Measurements from ENCODE around the gene GMDS.
"Not testable (repeated sequence)": the region's sequence is repeated elsewhere in the genome, so short reads cannot be mapped to it uniquely, and the experiment has no call there.

GMDS gene

GRCh38 chr6:1698527-1698926 is 546.9 kb downstream of the GMDS start:
- no peak for DNase-seq

GRCh38 chr6:1697688-1698351 is 547.6 kb downstream of the GMDS start:
- DNase-seq: no peak

GRCh38 chr6:1696463-1696850 is 548.9 kb downstream of the GMDS start:
- DNase-seq: no peak

GRCh38 chr6:1695546-1696462 is 549.6 kb downstream of the GMDS start:
- DNase-seq: no peak

- not testable (repeated sequence) for DNase-seq
These were observed 553.6 kb downstream of the GMDS start for GRCh38 chr6:1691828-1692227.

GRCh38 chr6:1690656-1691055 is 554.7 kb downstream of the GMDS start:
- DNase-seq: not testable (repeated sequence)

GRCh38 chr6:1689141-1689540 is 556.3 kb downstream of the GMDS start:
- DNase-seq: no peak

GRCh38 chr6:1688396-1688795 is 557.0 kb downstream of the GMDS start:
- DNase-seq: no peak

GRCh38 chr6:1687402-1687801 is 558.0 kb downstream of the GMDS start:
- no peak for DNase-seq

GRCh38 chr6:1686117-1687098 is 559.0 kb downstream of the GMDS start:
- DNase-seq: no peak

GRCh38 chr6:1679688-1680068 is 565.7 kb downstream of the GMDS start:
- no peak for DNase-seq

GRCh38 chr6:1679031-1679687 is 566.2 kb downstream of the GMDS start:
- no peak for DNase-seq

- no peak for DNase-seq
These were observed 567.2 kb downstream of the GMDS start for GRCh38 chr6:1678201-1678600.

GRCh38 chr6:1672379-1672778 is 573.0 kb downstream of the GMDS start:
- DNase-seq: no peak

- no peak for DNase-seq
These were observed 574.5 kb downstream of the GMDS start for GRCh38 chr6:1670711-1671462.

- DNase-seq: no peak
These were observed 575.4 kb downstream of the GMDS start for GRCh38 chr6:1669996-1670395.

- DNase-seq: not testable (repeated sequence)
These were observed 576.9 kb downstream of the GMDS start for GRCh38 chr6:1668456-1668855.

- DNase-seq: no peak
These were observed 577.6 kb downstream of the GMDS start for GRCh38 chr6:1667805-1668175.

- DNase-seq: no peak
These were observed 578.2 kb downstream of the GMDS start for GRCh38 chr6:1667012-1667804.

- DNase-seq: no peak
These were observed 580.2 kb downstream of the GMDS start for GRCh38 chr6:1665214-1665613.

- DNase-seq: no peak
These were observed 581.1 kb downstream of the GMDS start for GRCh38 chr6:1664329-1664728.

Measured in activated CD4-positive, alpha-beta T cell treated with anti-CD3 and anti-CD28 coated beads, Interleukin-2, amount 50 U/mL, for 4 hours (primary cell).